KMS-11 (cell line): ENCODE data around the gene ZBTB7B.
A peak's percentile ranks its signal among the peaks of the same experiment; 100 is the strongest.

Experiments used
- H2AFZ ChIP-seq: fragments of 200-600 bp; sonication (generic); 2 replicates; pipeline ENCODE4 v1.6.1; 2016; ENCODE audit warnings: antibody characterized with exemption, mixed run types, low read depth
- H3K27ac ChIP-seq: fragments of 200-600 bp; sonication (generic); 2 replicates; pipeline ENCODE4 v1.6.1; 2016; ENCODE audit warnings: mild to moderate bottlenecking, mixed run types
- H3K27me3 ChIP-seq: fragments of 200-600 bp; sonication (generic); 2 replicates; pipeline ENCODE4 v1.6.1; 2017; ENCODE audit warnings: mild to moderate bottlenecking, low read depth, mixed run types, moderate library complexity; ENCODE audit not compliant: insufficient read depth
- H3K36me3 ChIP-seq: fragments of 200-600 bp; sonication (generic); 2 replicates; pipeline ENCODE4 v1.6.1; 2017; ENCODE audit warnings: mild to moderate bottlenecking, mixed run types; ENCODE audit not compliant: insufficient read depth
- H3K4me1 ChIP-seq: fragments of 200-600 bp; sonication (generic); 2 replicates; pipeline ENCODE4 v1.6.1; 2016; ENCODE audit warnings: mild to moderate bottlenecking, low read depth, mixed run types; ENCODE audit not compliant: poor library complexity, severe bottlenecking
- H3K4me2 ChIP-seq: fragments of 200-600 bp; sonication (generic); 2 replicates; pipeline ENCODE4 v1.7.0; 2016; ENCODE audit warnings: mild to moderate bottlenecking, mixed run types
- H3K4me3 ChIP-seq: fragments of 200-600 bp; sonication (generic); IDR thresholded peaks from 2 replicates; pipeline ENCODE4 v1.6.1; 2017; ENCODE audit warnings: low read depth, low read length, mixed read lengths; ENCODE audit not compliant: insufficient read depth
- H3K79me2 ChIP-seq: fragments of 200-600 bp; sonication (generic); 2 replicates; pipeline ENCODE4 v1.6.1; 2016; ENCODE audit warnings: low read depth, mixed run types; ENCODE audit not compliant: insufficient read depth
- H3K9ac ChIP-seq: fragments of 200-600 bp; sonication (generic); 2 replicates; pipeline ENCODE4 v1.6.1; 2016; ENCODE audit warnings: mild to moderate bottlenecking, mixed run types
- H4K20me1 ChIP-seq: fragments of 200-600 bp; sonication (generic); 2 replicates; pipeline ENCODE4 v1.6.1; 2016; ENCODE audit warnings: mild to moderate bottlenecking, mixed run types; ENCODE audit not compliant: insufficient read depth
- TF ChIP-seq, protein P1 (sequence below): fragments of 200-600 bp; sonication (generic); conservative IDR thresholded peaks from 2 replicates; pipeline ENCODE4 v1.6.1; 2017; ENCODE audit warnings: low read depth, mild to moderate bottlenecking, antibody characterized with exemption, low read length, moderate library complexity, mixed read lengths

ZBTB7B gene

GRCh38 chr1:155018617-155019348 is 16.2 kb downstream of the ZBTB7B start:
- Histone ChIP-seq H3K27ac (peak overlapping the region; percentile 1; the same call in 1 of the 2 replicates), H2AFZ (no peak overlapping the region), H4K20me1 (no peaks in the 10 kb centered on the region), H3K79me2 (no peaks in the 10 kb centered on the region), H3K4me2 (no peak overlapping the region), H3K27me3 (no peaks in the 10 kb centered on the region), H3K4me3 (no peak overlapping the region), H3K4me1 (peaks cover 32% of the 10 kb centered on the region), H3K9ac (no peak overlapping the region), H3K36me3 (peaks cover 7% of the 10 kb centered on the region; the same call in 1 of the 2 replicates)
- TF ChIP-seq, protein P1, sequence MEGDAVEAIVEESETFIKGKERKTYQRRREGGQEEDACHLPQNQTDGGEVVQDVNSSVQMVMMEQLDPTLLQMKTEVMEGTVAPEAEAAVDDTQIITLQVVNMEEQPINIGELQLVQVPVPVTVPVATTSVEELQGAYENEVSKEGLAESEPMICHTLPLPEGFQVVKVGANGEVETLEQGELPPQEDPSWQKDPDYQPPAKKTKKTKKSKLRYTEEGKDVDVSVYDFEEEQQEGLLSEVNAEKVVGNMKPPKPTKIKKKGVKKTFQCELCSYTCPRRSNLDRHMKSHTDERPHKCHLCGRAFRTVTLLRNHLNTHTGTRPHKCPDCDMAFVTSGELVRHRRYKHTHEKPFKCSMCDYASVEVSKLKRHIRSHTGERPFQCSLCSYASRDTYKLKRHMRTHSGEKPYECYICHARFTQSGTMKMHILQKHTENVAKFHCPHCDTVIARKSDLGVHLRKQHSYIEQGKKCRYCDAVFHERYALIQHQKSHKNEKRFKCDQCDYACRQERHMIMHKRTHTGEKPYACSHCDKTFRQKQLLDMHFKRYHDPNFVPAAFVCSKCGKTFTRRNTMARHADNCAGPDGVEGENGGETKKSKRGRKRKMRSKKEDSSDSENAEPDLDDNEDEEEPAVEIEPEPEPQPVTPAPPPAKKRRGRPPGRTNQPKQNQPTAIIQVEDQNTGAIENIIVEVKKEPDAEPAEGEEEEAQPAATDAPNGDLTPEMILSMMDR = 0 out of 2 replicates have a peak, but pooled peaks have one; percentile 20

DNA sequence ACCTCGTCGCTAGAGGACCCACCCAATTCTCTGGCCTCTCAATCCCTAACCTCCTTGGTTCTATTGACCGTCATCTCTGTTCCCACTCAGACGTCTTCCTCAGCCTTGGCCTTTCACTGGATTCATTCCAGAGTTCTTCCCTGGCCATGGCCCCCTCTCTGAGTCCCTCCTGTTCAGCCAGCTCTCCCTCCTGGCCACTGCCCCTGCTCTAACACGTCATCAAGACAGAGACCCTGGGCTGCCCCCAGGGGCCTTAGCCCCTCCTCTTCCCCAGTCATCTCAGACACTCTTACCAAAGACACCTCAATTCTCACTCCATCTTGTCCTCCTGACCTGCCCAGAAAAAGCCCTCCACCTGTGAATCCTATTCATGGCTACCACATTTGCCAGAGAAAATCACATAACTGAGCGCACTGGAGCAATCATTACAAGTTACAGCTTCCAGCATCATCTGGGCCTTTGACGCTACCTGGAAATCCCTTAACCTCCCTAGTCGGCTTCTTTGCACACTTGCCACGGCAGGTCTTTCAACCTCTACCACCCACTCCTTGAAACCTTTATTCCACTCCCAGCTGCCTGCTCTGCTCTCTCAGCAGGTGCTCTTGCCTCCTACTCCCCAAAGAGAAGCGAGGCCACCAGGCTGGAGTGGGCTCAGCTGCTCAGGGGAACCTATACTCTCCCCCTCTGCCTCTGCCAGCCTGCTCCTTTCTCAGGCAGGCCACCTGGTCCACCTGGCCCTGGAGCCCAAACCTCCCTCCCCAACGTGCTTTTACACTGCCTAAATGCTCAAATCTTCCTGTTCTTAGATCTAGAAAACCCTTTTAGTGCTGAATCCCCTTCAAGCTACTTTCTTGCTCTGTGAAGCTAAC is 17.0 kb downstream of the ZBTB7B start:
- Histone ChIP-seq H3K27me3 (no peaks in the 10 kb centered on the region), H3K27ac (no peak overlapping the region), H4K20me1 (no peaks in the 10 kb centered on the region), H2AFZ (no peak overlapping the region), H3K79me2 (no peaks in the 10 kb centered on the region), H3K4me1 (peaks cover 32% of the 10 kb centered on the region), H3K4me2 (no peak overlapping the region), H3K36me3 (peaks cover 7% of the 10 kb centered on the region; the same call in 1 of the 2 replicates), H3K4me3 (no peak overlapping the region), H3K9ac (no peak overlapping the region)
- TF ChIP-seq, protein P1 = no peak

DNA sequence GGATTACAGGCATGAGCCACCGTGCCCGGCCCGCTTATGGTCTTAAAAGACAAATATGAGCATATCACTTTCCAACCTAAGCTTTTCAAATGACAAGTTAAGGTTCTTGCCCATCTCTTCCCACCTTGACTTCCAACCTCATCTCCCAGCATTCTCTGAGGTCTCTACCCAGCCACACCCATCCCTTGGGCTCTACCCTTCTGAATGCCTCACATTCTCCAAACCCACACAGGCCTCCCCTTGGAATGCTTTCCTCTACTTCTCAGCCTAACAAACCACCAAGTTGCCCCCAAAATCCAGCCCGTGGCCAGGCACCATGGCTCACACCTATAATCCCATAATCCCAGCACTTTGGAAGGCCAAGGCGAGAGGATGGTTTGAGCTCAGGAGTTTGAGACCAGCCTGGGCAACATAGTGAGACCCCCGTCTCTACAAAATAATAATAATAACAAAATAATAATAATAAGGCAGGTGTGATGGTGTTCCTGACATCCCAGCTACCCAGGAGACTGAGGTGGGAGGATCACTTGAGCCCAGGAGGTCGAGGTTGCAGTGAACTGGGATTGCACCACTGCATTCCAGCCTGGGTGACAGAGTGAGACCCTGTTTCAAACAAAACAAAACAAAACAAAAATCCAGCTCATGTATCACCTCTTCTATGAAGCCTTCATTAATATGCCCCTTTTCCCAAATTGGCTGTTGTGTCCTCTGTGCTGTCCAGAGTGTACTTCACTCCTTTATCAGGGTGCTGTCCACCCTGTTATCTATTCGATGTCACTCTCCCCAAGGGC is 19.7 kb downstream of the ZBTB7B start:
- no peak overlapping the region for H3K4me2 ChIP-seq
- TF ChIP-seq, protein P1 = no peak
- no peaks in the 10 kb centered on the region for H4K20me1 ChIP-seq
- peaks cover 16% of the 10 kb centered on the region for H3K4me1 ChIP-seq
- H3K9ac ChIP-seq = no peak overlapping the region
- no peak overlapping the region for H2AFZ ChIP-seq
- H3K27ac ChIP-seq = no peak overlapping the region
- no peaks in the 10 kb centered on the region for H3K27me3 ChIP-seq
- H3K79me2 ChIP-seq = no peaks in the 10 kb centered on the region
- no peak overlapping the region for H3K4me3 ChIP-seq
- no peaks in the 10 kb centered on the region for H3K36me3 ChIP-seq

GRCh38 chr1:155022927-155023236 is 20.3 kb downstream of the ZBTB7B start:
- H3K4me1 ChIP-seq = peaks cover 11% of the 10 kb centered on the region
- H2AFZ ChIP-seq = no peak overlapping the region

More at GRCh38 chr1:155022927-155023236, 20.3 kb downstream of the ZBTB7B start:
- Histone ChIP-seq H3K27me3 (no peaks in the 10 kb centered on the region), H3K27ac (no peak overlapping the region), H3K36me3 (no peaks in the 10 kb centered on the region), H4K20me1 (no peaks in the 10 kb centered on the region), H3K79me2 (no peaks in the 10 kb centered on the region), H3K9ac (no peak overlapping the region), H3K4me2 (no peak overlapping the region), H3K4me3 (no peak overlapping the region)
- TF ChIP-seq, protein P1 = no peak
